H1 (cell line): ENCODE data around the gene PMEPA1. TPM values are rescaled to one million over a fixed set of nuclear protein-coding genes. Genes with fewer than 3 reads are reported as not detected.

ENCODE experiments used
- CTCF ChIA-PET: fragments of 300-600 bp; sonication (Branson Sonifier 250); formaldehyde crosslinking; loops from one replicate; lab custom pipeline; 2021; ENCODE audit not compliant: partially characterized antibody; lab: Charles Lee
- POLR2A ChIA-PET: fragments of 300-600 bp; sonication (Branson Sonifier 250); formaldehyde crosslinking; loops from one replicate; lab custom pipeline; 2021; ENCODE audit warnings: inconsistent platforms; ENCODE audit not compliant: partially characterized antibody; lab: Charles Lee
- DNase-seq, 2 experiments: peaks; one replicate each; pipeline versions ENCODE4 v3.0.0 to v3.0.0-alpha.2; 2010 to 2022; ENCODE audit warnings: low spot score in 2 of 2, low read depth in 1 of 2, mixed read lengths in 1 of 2
- FAIRE-seq: peaks from 2 replicates; lab custom pipeline; 2011; peaks lifted over from hg19 to GRCh38; lab: Jason Lieb, UNC
- H2AFZ ChIP-seq: 2 replicates; pipeline ENCODE4 v1.8.1; 2012; ENCODE audit warnings: low read length, inconsistent platforms
- H2AK5ac ChIP-seq: 2 replicates; pipeline ENCODE4 v1.6.1; 2013; ENCODE audit warnings: low read depth, low read length
- H2BK120ac ChIP-seq: replicated peaks from 2 replicates; pipeline ENCODE3; 2013; ENCODE audit warnings: low read depth, low read length, inconsistent platforms
- H2BK12ac ChIP-seq: 2 replicates; pipeline ENCODE4 v1.6.1; 2013; ENCODE audit warnings: low read depth, low read length
- H2BK15ac ChIP-seq: 2 replicates; pipeline ENCODE4 v1.6.1; 2013; ENCODE audit warnings: low read length
- H2BK20ac ChIP-seq: 2 replicates; pipeline ENCODE4 v1.6.1; 2013; ENCODE audit warnings: low read length
- H2BK5ac ChIP-seq: 2 replicates; pipeline ENCODE4 v1.6.1; 2013; ENCODE audit warnings: low read depth, low read length
- H3K14ac ChIP-seq: 2 replicates; pipeline ENCODE4 v1.6.1; 2013; ENCODE audit warnings: inconsistent platforms; ENCODE audit not compliant: insufficient read length
- H3K18ac ChIP-seq: 2 replicates; pipeline ENCODE4 v1.6.1; 2013; ENCODE audit warnings: low read length; ENCODE audit errors: extremely low read depth
- H3K23ac ChIP-seq: 2 replicates; pipeline ENCODE4 v1.6.1; 2013; ENCODE audit warnings: inconsistent platforms; ENCODE audit not compliant: insufficient read length
- H3K23me2 ChIP-seq: 2 replicates; pipeline ENCODE4 v1.6.1; 2013; ENCODE audit warnings: low read depth, low read length
- H3K27ac ChIP-seq: 2 replicates; pipeline ENCODE4 v1.6.1; 2011; ENCODE audit warnings: low read depth, low read length, inconsistent platforms
- H3K27me3 ChIP-seq, 4 experiments: replicated peaks in 1 of 4; 1 replicate in 1 of 4; 2 replicates in 3 of 4; pipeline versions ENCODE4 v1.6.1 to v1.8.1; 2011 to 2013; ENCODE audit warnings: low read length in 3 of 4, mild to moderate bottlenecking in 3 of 4, inconsistent platforms in 2 of 4, mixed read lengths in 2 of 4, moderate library complexity in 1 of 4; ENCODE audit not compliant: control insufficient read depth in 3 of 4, insufficient read depth in 3 of 4; ENCODE audit errors: extremely low read depth in 1 of 4
- H3K36me3 ChIP-seq, 4 experiments: 2 replicates each; pipeline versions ENCODE4 v1.6.1 to v1.8.1; 2011 to 2013; ENCODE audit warnings: mild to moderate bottlenecking in 4 of 4, low read length in 3 of 4, moderate library complexity in 2 of 4, control low read depth in 1 of 4, inconsistent platforms in 1 of 4; ENCODE audit not compliant: insufficient read depth in 4 of 4, control insufficient read depth in 2 of 4
- H3K4ac ChIP-seq: replicated peaks from 2 replicates; pipeline ENCODE3; 2013; ENCODE audit warnings: low read length, low read depth, mixed read lengths, inconsistent platforms; ENCODE audit not compliant: insufficient read length
- H3K4me1 ChIP-seq, 4 experiments: replicated peaks in 1 of 4; 1 replicate in 1 of 4; 2 replicates in 3 of 4; pipeline versions ENCODE4 v1.6.1 to v1.8.1; 2011 to 2013; ENCODE audit warnings: low read length in 3 of 4, inconsistent platforms in 2 of 4, mixed read lengths in 1 of 4; ENCODE audit not compliant: insufficient read depth in 4 of 4, control insufficient read depth in 3 of 4
- H3K4me2 ChIP-seq, 2 experiments: 2 replicates each; pipeline versions ENCODE4 v1.6.1 to v1.8.1; 2011 to 2013; ENCODE audit warnings: low read depth in 2 of 2, low read length in 2 of 2, control low read depth in 1 of 2, inconsistent platforms in 1 of 2, mild to moderate bottlenecking in 1 of 2; ENCODE audit not compliant: insufficient read depth in 1 of 2
- H3K4me3 ChIP-seq, 4 experiments: fragments of 200-600, 300-600 bp in 1 of 4; sonication (generic), shearing (Covaris generic), sonication (Bioruptor Twin) in 1 of 4; 2 replicates each; pipeline versions ENCODE4 v1.5.1 to v1.8.1; 2011 to 2016; ENCODE audit warnings: low read length in 4 of 4, low read depth in 3 of 4, control low read depth in 2 of 4, inconsistent platforms in 2 of 4, mild to moderate bottlenecking in 2 of 4, mixed read lengths in 1 of 4, moderate library complexity in 1 of 4; ENCODE audit not compliant: insufficient read depth in 2 of 4; ENCODE audit errors: extremely low read depth in 1 of 4
- H3K56ac ChIP-seq: replicated peaks from 2 replicates; pipeline ENCODE3; 2013; ENCODE audit warnings: low read depth, mild to moderate bottlenecking, mixed read lengths, low read length, inconsistent platforms; ENCODE audit not compliant: insufficient read length
- H3K79me1 ChIP-seq: 2 replicates; pipeline ENCODE4 v1.6.1; 2013; ENCODE audit warnings: low read depth, low read length, control low read depth
- H3K79me2 ChIP-seq, 2 experiments: 2 replicates each; pipeline versions ENCODE4 v1.6.1 to v1.8.1; 2012 to 2013; ENCODE audit warnings: low read length in 2 of 2, mild to moderate bottlenecking in 2 of 2, inconsistent platforms in 1 of 2; ENCODE audit not compliant: insufficient read depth in 2 of 2, control insufficient read depth in 1 of 2
- H3K9ac ChIP-seq, 4 experiments: replicated peaks in 1 of 4; 1 replicate in 1 of 4; 2 replicates in 3 of 4; pipeline versions ENCODE4 v1.6.1 to v1.8.1; 2011 to 2013; ENCODE audit warnings: low read depth in 3 of 4, low read length in 3 of 4, control low read depth in 2 of 4, mild to moderate bottlenecking in 2 of 4, moderate library complexity in 2 of 4, inconsistent platforms in 1 of 4; ENCODE audit errors: extremely low read depth in 1 of 4
- H3K9me3 ChIP-seq, 2 experiments: 2 replicates each; pipeline versions ENCODE4 v1.6.1 to v1.8.1; 2012 to 2013; ENCODE audit warnings: mild to moderate bottlenecking in 2 of 2, moderate library complexity in 2 of 2, control low read depth in 1 of 2, inconsistent platforms in 1 of 2, low read depth in 1 of 2, low read length in 1 of 2, mixed read lengths in 1 of 2; ENCODE audit not compliant: insufficient read depth in 2 of 2
- H4K20me1 ChIP-seq, 2 experiments: replicated peaks in 1 of 2; 2 replicates each; pipeline versions ENCODE3 to v1.8.1; 2011 to 2013; ENCODE audit warnings: inconsistent platforms in 2 of 2, low read length in 2 of 2, mild to moderate bottlenecking in 1 of 2; ENCODE audit not compliant: insufficient read depth in 2 of 2, control insufficient read depth in 1 of 2
- H4K5ac ChIP-seq: 2 replicates; pipeline ENCODE4 v1.6.1; 2013; ENCODE audit warnings: low read length, low read depth, mixed read lengths, inconsistent platforms; ENCODE audit not compliant: insufficient read length
- H4K8ac ChIP-seq: 2 replicates; pipeline ENCODE4 v1.8.0; 2013; ENCODE audit warnings: mild to moderate bottlenecking, moderate library complexity, low read length, inconsistent platforms; ENCODE audit not compliant: insufficient read depth; ENCODE audit errors: extremely low read depth
- H4K91ac ChIP-seq: replicated peaks from 2 replicates; pipeline ENCODE3; 2013; ENCODE audit warnings: low read length, mixed read lengths, inconsistent platforms; ENCODE audit not compliant: insufficient read length
- JUN ChIP-seq: IDR thresholded peaks from 2 replicates; pipeline ENCODE4 v1.6.1; 2011; ENCODE audit warnings: low read depth, mild to moderate bottlenecking, improper control_type of control experiment, low read length
- WGBS, 2 experiments: shearing (Covaris generic) in 1 of 2; methylation state at CpG; one replicate each; pipeline versions ENCODE4 v1.1.6 to v1.1.7; 2013 to 2015; ENCODE audit warnings: low lambda C conversion rate in 2 of 2, mixed read lengths in 2 of 2, inconsistent platforms in 1 of 2, low coverage in 1 of 2, missing lambda C conversion rate in 1 of 2; ENCODE audit not compliant: insufficient replicate concordance in 2 of 2, insufficient coverage in 1 of 2, insufficient read length in 1 of 2; ENCODE audit errors: extremely low coverage in 1 of 2, missing lambda C conversion rate in 1 of 2; 5-methylcytosine and 5-hydroxymethylcytosine counted together
- polyA plus RNA-seq, 7 experiments: library from polyadenylated mRNA; depleted of rRNA in 3 of 7; stranded (reverse) in 5 of 7; unstranded in 2 of 7; fragments of >200 nt in 5 of 7; fragments of 200-250 nt in 2 of 7; gene quantifications; 1 replicate in 5 of 7; 2 replicates in 1 of 7; 4 replicates in 1 of 7; pipeline versions ENCODE4 v1.2.1 to v1.2.3, GENCODE V29; 2011 to 2013; ENCODE audit warnings: missing spikeins in 2 of 7, mixed read lengths in 2 of 7
- total RNA-seq: library from RNA; stranded (reverse); fragmentation: NEBNext Ultra II Directional; extraction: Animal tissue kit (Norgen Biotek cat#: 25700); gene quantifications from 2 replicates; pipeline ENCODE4 v1.2.1, GENCODE V29; 2021
- TF ChIP-seq, protein P1 (sequence below): IDR thresholded peaks from 2 replicates; pipeline ENCODE4 v1.6.1; 2011; ENCODE audit warnings: low read length, improper control_type of control experiment

Gene PMEPA1
- total and polyA plus RNA-seq, 2 of the 8 experiments (the other 6 are each of a cell fraction or from before 2014, with no cell fraction given) = 12.7 to 20.5 TPM

DNA sequence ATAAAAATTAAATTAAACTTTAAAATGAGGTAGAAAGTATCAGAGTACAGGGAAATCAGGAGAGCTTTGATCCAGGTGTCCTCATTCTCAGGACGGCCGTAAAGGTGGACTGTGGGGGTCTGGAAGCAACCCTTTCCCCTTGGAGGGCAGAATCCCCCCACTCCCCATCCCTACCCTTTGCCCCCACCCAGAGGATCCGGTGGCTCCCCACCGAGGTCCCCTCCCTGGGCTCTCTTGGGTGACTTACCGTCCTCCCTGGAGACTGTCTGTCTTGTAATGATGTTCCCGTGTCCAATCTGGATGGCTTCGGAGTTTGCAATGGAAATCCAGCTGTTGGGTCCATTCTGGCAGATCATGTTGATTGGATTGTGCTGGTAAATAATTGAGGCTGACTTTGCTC is 96.9 kb downstream of the PMEPA1 start:
- TF ChIP-seq, protein P1, sequence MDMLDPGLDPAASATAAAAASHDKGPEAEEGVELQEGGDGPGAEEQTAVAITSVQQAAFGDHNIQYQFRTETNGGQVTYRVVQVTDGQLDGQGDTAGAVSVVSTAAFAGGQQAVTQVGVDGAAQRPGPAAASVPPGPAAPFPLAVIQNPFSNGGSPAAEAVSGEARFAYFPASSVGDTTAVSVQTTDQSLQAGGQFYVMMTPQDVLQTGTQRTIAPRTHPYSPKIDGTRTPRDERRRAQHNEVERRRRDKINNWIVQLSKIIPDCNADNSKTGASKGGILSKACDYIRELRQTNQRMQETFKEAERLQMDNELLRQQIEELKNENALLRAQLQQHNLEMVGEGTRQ = no peak
- no peak for TF ChIP-seq JUN
- TF ChIP-seq, all 59 proteins: peak for 0

More for the DNA sequence above, 96.9 kb downstream of the PMEPA1 start:
- no peak overlapping the region for H4K8ac ChIP-seq
- WGBS, 2 experiments = 92% methylated on average over 7 of the region's 7 CpGs; no CpG with 5 or more reads in 1 of the 2 experiments
- no peaks in the 10 kb centered on the region for H3K79me2 ChIP-seq
- H3K4ac ChIP-seq = no peak overlapping the region
- H2BK12ac ChIP-seq = no peak overlapping the region
- H4K20me1 ChIP-seq = no peaks in the 10 kb centered on the region
- no peak overlapping the region for H3K27ac ChIP-seq
- FAIRE-seq (no peak), DNase-seq (no peak)
- no peak overlapping the region for H3K4me2 ChIP-seq
- no peak overlapping the region for H2BK5ac ChIP-seq
- no peak overlapping the region for H3K56ac ChIP-seq
- ChIA-PET POLR2A (no interaction called here), CTCF (interaction anchor here (0.8 to 3.8 kb wide), 2 partner anchors 10 to 11 kb away, joined by 3 to 23 read pairs; no protein-coding TSS in a partner anchor)
- H2BK120ac ChIP-seq = no peak overlapping the region
- H3K36me3 ChIP-seq = no peaks in the 10 kb centered on the region
- no peak overlapping the region for H2AK5ac ChIP-seq
- no peaks in the 10 kb centered on the region for H3K79me1 ChIP-seq
- no peak overlapping the region for H3K4me3 ChIP-seq
- no peak overlapping the region for H3K9ac ChIP-seq
- H2BK20ac ChIP-seq = no peak overlapping the region
- no peak overlapping the region for H2AFZ ChIP-seq
- no peak overlapping the region for H3K23ac ChIP-seq
- H2BK15ac ChIP-seq = no peak overlapping the region
- H3K23me2 ChIP-seq = no peaks in the 10 kb centered on the region
- H4K5ac ChIP-seq = no peak overlapping the region
- no peak overlapping the region for H3K18ac ChIP-seq
- H3K4me1 ChIP-seq = peaks cover 0 to 1% (median 0%) of the 10 kb centered on the region in 4 experiments; a peak in 1 of 7 replicates
- no peaks in the 10 kb centered on the region for H3K9me3 ChIP-seq
- H3K27me3 ChIP-seq = no peaks in the 10 kb centered on the region
- H4K91ac ChIP-seq = no peak overlapping the region
- H3K14ac ChIP-seq = no peak overlapping the region
